GM12878 (cell line): ENCODE measurements around the gene TIMM10.

Experiments
- CHD1 ChIP-seq: IDR thresholded peaks from 2 replicates; pipeline ENCODE4 v1.6.1; 2012; ENCODE audit warnings: low read depth, low read length, improper control_type of control experiment
- EP300 ChIP-seq, 2 experiments: fragments of 150-350 bp in 1 of 2; IDR thresholded peaks; 2 replicates each; pipeline ENCODE4 v1.6.1; 2011 to 2012; ENCODE audit warnings: low read depth in 2 of 2, low read length in 2 of 2, borderline replicate concordance in 1 of 2, improper control_type of control experiment in 1 of 2, inconsistent platforms in 1 of 2; ENCODE audit not compliant: control insufficient read depth in 1 of 2
- EZH2 ChIP-seq: IDR thresholded peaks from 2 replicates; pipeline ENCODE4 v1.6.1; 2012; ENCODE audit warnings: low read depth, mild to moderate bottlenecking, control low read depth, inconsistent platforms, low read length, borderline replicate concordance; ENCODE audit not compliant: control insufficient read depth
- FOXM1 ChIP-seq: IDR thresholded peaks from 2 replicates; pipeline ENCODE4 v1.6.1; 2012; ENCODE audit warnings: low read depth, mild to moderate bottlenecking, inconsistent platforms, low read length, moderate library complexity
- RAD21 ChIP-seq: IDR thresholded peaks from 2 replicates; pipeline ENCODE4 v1.6.1; 2011; ENCODE audit warnings: mild to moderate bottlenecking, low read depth, low read length, moderate library complexity; ENCODE audit not compliant: insufficient read depth
- TF ChIP-seq, protein P1 (sequence below), 3 experiments: IDR thresholded peaks in 2 of 3; conservative IDR thresholded peaks in 1 of 3; 2 replicates each; pipeline ENCODE4 v1.5.1; 2011; ENCODE audit warnings: low read depth in 3 of 3, low read length in 3 of 3, mild to moderate bottlenecking in 3 of 3, control low read depth in 2 of 3, moderate library complexity in 2 of 3, inconsistent platforms in 1 of 3, mixed read lengths in 1 of 3; ENCODE audit not compliant: control insufficient read depth in 2 of 3, insufficient read depth in 1 of 3; ENCODE audit errors: extremely low read depth in 1 of 3
- TF ChIP-seq, protein P2 (sequence below): IDR thresholded peaks from 2 replicates; pipeline ENCODE4 v1.6.1; 2012; ENCODE audit warnings: low read depth, low read length, improper control_type of control experiment

- TF ChIP-seq EP300 (IDR thresholded peaks at IDR 0.05; ENCODE audit: borderline replicate concordance in 1 of 2, control insufficient read depth in 1 of 2, low read depth in 2 of 2, low read length in 2 of 2) (no peak), EZH2 (no peak), CHD1 (no peak), RAD21 (no peak), FOXM1 (no peak)
- TF ChIP-seq, protein P1, sequence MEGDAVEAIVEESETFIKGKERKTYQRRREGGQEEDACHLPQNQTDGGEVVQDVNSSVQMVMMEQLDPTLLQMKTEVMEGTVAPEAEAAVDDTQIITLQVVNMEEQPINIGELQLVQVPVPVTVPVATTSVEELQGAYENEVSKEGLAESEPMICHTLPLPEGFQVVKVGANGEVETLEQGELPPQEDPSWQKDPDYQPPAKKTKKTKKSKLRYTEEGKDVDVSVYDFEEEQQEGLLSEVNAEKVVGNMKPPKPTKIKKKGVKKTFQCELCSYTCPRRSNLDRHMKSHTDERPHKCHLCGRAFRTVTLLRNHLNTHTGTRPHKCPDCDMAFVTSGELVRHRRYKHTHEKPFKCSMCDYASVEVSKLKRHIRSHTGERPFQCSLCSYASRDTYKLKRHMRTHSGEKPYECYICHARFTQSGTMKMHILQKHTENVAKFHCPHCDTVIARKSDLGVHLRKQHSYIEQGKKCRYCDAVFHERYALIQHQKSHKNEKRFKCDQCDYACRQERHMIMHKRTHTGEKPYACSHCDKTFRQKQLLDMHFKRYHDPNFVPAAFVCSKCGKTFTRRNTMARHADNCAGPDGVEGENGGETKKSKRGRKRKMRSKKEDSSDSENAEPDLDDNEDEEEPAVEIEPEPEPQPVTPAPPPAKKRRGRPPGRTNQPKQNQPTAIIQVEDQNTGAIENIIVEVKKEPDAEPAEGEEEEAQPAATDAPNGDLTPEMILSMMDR (IDR thresholded peaks at IDR 0.05 in 2 of 3, conservative IDR thresholded peaks at IDR 0.05 in 1 of 3; ENCODE audit: control insufficient read depth in 2 of 3, extremely low read depth in 1 of 3, insufficient read depth in 1 of 3, low read depth in 3 of 3, low read length in 3 of 3): no peak
- TF ChIP-seq, protein P2, sequence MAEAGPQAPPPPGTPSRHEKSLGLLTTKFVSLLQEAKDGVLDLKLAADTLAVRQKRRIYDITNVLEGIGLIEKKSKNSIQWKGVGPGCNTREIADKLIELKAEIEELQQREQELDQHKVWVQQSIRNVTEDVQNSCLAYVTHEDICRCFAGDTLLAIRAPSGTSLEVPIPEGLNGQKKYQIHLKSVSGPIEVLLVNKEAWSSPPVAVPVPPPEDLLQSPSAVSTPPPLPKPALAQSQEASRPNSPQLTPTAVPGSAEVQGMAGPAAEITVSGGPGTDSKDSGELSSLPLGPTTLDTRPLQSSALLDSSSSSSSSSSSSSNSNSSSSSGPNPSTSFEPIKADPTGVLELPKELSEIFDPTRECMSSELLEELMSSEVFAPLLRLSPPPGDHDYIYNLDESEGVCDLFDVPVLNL: no peak
These were observed 24.8 kb upstream of the TIMM10 start for GRCh38 chr11:57555393-57555792.
